HL-60/S4 (cell line): ENCODE results near the gene THSD4.

Source experiments
- in situ Hi-C: fragments of 300-500 bp; cut with MboI; formaldehyde crosslinking; loops from 2 replicates; pipeline ENCODE4 v1.14.3; 2022; ENCODE audit warnings: low sequenced_read_pairs

Gene THSD4

DNA sequence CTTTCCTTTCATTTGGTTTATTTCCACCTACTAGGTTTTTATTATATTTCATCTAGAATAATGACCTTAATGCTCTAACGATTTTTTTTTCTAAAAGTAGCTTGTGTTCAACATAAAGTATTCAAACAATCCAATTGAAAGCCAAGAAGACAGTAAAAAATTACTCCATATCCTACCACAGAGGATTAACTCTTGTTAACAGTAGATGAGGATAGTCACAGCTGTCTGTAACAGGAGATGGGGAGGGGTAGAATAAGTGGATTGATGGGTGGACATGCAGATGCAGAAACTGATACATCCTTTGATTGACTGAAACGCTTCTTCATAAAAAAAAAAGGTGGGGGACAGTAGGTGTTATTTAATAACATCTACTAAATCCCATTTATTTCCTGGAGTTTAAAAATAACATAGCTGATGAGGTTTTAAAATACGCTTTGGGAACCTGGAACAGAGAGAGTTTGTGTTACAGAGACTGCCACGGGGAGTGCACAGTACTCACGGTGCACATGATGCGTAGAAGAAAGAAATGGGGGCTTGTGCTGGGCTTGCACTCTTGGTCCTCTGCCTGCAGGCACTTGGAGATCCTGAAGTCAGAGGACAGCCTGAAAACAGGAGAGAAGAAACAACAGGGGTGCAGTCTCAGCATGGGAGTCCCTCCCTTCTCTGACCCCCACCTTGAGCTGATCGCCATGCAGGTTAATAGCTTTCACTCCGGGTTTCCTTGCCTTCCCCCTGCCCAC, 226.7 kb downstream of the THSD4 start:
- in situ Hi-C loops = no loop called here

DNA sequence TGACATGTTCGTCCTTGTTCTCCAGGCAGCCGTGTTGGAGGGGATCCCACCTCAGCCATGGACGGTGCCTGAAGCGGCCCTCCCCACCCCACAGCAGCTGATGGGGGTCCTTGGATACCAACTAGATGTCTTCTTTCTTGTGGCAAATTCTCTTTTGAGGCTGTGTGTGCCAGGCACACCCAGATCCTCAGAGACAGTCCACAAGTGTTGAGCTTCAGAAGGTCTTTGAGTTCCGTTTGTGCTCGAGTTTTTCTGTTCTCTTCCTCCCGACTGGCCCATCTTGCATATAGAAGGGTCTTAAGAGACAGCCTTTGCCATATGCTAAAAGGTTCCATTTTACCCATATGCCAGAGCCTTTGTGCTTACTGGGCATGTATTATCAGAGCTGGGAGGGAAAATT, 227.4 kb downstream of the THSD4 start:
- in situ Hi-C loops = no loop called here

DNA sequence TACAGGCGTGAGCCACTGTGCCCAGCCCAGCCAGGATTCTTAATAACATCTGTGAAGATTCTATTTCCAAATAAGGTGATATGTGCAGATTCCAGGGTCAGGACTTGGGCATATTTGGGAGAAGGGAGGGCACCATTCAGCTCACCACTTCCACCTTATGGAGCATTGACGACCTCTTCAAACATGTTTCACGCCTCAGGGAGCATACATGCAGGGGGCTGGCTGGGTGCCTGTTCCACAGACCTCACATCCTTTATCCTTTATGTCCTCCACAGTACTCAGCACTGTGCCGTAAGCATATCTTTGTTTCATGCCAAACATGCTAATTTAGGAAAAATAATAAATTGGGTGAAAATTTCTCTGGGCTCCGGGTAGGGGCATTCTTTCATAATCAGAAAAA, 229.0 kb downstream of the THSD4 start:
- in situ Hi-C loops = no loop called here

DNA sequence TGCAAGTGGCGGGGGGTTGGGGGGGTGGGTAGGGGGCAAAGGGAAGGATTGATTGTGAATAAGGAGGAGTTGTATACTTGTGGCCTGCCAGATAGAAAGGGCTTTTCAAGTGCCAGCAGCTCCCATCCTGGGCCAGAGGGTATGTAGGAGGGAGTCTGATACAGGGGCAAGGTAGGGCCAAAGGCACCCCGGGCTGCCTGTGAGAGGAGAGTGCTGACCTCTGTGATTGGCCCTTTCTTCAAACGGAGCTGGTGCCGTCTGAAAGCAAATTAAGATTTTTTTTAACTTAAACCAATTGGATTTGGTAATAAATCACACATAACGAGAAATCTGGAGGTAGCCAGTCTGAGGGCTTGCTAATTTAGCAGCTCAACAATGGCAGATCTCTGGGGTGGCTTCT, 229.9 kb downstream of the THSD4 start:
- in situ Hi-C loops = no loop called here

DNA sequence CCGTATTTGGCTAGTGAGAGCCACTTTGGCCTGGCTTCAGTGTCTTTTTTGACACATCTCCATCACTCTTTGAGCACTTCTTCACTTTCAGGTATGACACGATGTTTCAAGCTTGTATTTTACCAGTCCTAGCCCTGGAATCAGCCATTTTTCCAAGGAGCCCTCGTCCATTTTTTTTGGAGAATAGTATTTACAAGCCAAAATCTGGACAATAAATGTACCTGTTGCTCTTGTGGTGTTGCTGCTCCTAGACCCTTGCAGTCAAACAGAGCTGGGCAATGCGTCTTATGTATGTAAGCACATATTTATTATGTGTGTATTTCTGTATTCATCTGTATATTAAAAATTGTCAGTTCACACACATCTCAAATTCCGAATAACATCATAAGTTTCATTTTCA, 231.2 kb downstream of the THSD4 start:
- in situ Hi-C loops = no loop called here

DNA sequence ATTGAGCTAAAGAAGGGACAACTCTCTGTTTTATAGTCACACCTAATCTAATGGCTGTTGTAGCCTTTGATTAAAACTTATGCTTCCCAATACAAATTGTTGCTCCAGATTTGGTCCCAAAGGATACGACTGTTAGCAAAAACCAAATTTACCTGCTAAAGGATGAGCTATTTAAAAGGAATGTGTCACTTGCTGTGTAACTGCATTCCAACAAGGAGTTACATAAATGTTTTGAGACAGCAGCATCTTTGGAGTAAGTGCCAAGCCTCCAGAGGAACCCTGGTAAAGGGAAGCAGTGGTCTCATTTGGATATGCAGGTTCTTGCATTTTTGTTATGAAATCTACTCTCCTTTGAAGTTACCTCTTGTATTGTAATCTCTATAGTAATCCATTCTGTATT, 233.3 kb downstream of the THSD4 start:
- in situ Hi-C loops = no loop called here

DNA sequence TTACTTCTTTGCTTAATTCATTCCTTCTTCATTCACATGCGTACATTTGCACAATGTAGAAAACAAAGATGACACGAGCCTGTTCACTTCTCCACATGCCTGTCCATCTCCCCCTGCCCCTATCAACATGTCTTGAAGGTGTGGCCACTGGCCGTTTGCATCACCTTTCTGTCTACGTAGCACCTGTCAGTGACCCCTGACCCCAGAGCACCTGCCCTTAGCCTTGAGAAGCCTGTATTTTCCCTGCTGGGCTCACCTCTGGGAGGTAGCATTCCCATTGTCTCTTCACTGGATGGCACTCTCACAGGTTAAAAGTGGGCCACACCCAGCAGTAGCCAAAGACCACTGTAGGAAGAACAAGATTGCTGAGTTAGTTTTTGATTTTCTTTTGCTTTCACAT, 234.1 kb downstream of the THSD4 start:
- in situ Hi-C loops = no loop called here

DNA sequence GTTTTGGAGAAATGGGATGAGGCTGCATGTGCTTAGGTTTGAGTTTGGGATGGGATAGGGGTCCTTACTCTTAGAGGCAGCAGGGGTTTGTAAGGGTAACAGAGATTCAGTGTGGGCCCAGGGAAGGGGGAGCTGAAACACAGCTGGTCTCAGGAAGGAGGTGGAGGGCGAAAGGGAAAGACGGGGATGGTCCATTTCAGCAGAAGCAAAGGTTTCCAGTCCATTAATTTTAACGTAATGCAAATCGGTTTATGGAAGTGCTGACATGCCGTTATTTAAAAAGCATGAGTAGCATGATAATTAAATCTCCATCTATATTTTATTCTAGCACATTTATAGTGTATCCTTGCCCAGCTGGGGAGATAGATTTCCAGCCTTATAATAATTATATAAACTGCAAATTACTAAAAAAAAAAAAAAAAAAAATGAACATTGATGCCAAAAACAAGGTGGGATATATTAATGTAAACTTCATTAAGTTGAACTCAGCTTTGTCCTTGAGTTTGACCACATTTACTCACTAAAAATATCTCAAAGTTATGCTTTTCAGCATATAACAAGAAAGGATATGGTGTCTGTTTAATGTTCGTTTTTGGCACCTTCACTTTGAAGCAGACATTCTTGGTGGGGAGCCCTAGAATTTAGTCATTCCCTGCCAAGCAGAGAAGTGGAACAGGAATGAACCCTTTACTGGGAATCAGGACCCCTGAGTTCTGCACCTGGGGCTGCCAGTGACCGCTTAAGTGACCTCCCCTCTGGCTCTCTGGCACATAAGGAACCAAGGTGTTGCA, 234.7 kb downstream of the THSD4 start:
- in situ Hi-C loops = no loop called here

DNA sequence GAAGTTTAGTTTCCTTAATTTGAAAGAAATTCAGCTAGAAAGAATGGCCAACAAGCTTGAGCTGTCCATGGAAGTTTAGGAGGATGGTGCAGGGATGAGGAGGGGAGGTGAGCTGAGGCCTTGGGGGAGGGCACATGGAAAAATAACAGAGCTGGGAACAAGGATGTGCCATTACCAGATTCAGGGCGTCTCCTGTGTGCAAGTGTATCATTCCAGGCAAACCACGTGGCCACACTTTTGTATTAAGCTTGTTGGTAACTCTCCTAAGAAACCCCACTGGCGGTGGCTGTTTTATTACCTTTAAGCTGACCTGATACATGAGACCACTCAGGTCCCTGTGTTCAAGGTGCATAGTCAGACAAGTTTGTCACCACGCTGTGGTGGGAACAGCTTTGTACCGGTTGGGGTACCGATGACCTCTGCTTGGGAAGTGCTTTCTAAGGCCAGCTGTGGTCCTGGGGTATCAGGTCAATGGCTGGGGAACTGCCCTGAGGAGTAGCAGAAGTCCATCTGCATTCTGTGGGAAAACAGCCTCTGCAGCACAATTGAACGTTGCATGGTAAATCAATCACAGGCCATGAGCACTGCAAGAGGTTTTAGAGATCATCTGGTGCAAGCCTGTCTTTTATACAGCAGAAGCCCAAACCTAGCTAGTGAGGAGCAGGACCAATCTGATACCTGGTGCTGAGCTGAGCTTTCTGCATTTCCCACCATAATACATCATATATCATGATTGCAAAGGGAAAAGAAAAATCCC, 235.5 kb downstream of the THSD4 start:
- in situ Hi-C loops = no loop called here

DNA sequence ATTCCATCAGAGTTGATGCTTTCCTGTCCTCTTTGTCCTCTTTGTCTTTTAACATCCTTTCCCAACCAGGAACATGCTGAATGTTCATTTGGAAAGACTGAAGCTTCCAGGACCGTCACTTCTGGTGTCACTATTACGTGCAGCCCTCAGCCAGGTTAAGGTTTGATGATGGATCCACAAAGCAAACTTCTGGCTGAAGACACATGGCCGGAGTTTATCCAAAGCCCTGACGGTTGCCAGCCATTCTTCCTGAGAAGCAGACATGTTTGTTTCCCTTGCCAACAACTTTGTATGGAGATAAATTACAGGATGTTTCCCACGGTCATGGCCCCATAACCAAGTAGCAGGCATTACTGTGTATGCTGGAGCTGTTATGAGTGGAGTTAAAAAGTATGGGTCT, 236.9 kb downstream of the THSD4 start:
- in situ Hi-C loops = no loop called here

DNA sequence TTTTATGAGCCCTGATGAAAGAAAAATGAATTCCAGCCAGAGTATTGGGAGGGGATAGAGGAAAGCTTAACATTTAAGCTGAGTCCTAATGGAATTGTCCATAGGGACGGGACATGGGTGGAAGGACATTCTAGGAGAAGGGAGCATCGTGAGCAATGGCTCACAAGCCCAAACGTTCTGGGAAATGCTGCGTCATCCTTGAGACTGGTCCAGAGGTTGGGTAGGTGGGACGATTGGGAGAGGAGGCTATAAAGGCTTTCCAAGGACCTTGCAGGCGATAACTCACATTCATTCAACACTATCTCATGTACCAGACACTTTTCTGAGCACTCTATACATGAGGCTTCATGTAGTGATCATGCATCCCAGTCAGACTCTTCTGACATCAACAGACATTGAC, 237.5 kb downstream of the THSD4 start:
- in situ Hi-C loops = no loop called here

DNA sequence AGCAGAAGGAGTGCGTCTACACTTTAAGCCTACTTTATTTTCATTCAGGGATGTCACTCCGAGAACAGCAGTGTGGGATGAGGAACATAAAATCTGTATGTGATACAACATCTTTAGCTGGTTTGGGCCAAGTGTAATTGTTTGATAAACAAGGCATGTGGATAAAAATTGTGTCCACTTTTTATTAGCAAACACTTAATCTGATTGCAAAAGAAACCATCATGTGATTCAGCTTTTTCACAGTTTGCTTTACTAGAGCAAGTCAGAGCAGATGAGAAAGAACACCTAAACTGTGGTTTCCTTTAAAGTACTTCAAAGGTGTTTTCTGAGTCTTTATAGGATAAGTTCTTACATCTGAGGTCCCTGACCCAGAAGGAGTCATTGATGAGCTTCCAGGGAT, 237.9 kb downstream of the THSD4 start:
- in situ Hi-C loops = no loop called here

DNA sequence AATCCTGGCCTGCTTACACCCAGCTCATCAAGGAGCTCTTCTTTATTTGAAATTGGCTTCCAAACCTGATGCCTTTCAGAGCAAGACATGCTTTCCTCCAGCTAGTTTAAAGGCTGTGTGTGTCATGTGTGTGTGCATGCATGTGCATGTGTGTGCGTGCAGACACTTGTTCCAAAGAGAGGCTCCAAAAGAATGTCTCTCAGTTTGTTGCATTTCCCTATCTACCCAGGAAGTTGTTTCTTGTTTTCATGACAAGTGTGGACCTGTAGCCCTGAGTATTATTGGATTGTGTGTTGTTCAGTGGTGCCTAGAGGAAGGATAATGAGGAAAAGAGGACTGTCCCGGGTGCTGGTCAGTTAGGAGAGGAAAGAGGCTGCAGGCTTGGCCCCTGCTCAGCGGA, 240.0 kb downstream of the THSD4 start:
- in situ Hi-C loops = no loop called here

DNA sequence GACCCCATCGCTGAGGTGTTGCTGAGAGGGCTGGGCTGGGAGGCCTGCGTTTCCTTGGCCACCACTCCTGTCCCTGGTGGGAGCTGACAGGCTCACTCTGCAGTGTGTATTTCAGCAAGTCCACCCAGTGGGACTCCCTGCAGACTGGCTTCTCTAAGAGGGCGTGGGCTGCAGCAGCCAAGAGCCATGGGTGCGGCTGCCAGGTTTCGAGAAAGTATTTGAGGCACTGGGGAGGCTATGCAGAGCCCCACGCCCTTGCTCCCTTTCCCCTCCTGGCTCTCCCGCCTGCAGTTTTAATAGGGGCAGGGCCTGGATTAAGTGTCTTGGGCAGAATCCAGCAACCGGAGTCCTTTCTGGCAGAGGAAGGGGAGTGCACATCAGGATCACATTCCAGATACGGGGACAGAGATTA, 242.1 kb downstream of the THSD4 start:
- in situ Hi-C loops = no loop called here

DNA sequence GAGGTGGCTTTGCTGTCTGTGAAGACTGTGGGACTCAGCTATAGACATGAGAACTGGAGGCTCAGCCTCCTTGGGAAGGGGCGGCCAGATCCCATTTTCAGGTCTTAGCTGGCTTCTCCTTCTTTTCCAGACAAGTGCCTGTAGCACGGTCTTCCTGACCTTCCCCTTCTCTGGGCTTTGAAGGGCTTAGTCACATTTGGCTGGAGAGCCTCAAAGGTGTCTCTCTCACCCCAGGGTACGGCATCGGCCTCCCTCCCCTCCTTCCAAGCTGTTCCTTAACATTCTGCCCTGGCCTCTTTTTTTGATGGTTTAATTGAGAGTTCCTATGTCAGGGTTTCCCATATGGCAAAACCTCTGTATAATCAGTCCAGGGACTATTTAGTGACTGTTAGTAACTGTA, 242.7 kb downstream of the THSD4 start:
- in situ Hi-C loops = no loop called here

DNA sequence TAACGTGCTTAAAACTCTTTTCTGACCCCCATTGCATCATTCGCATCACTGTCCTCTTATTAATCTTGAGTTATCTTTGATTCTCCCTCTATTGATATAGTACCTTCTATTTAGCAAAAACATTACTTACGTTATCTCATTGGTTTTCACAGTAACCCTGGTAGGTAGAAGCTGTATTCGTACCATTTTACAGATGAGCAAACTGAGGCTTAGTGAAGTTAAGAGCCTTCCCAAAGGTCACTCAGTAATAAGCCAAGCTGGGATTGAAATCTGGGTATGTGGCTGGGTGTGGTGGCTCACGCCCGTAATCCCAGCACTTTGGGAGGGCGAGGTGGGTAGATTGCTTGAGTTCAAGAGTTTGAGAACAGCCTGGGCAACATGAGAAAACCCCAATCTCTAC, 244.0 kb downstream of the THSD4 start:
- in situ Hi-C loops = no loop called here

DNA sequence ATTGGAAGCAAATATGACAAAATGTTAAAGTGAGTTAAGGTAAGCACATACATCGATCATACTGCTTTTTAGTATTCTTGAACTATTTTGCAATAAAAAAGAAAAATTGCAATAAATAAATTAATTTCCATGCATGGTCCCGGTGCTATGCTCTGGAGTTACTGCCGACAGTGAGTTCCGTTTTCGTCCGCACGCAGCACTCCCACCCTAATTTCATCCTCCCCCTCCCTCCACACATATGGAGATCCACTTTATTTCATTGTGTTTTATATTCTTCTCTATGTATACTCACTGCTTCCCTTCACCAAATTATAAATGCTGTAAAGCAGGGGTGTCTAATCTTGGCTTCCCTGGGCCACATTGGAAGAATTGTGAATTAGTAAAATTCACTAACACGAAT, 247.3 kb downstream of the THSD4 start:
- in situ Hi-C loops = no loop called here

DNA sequence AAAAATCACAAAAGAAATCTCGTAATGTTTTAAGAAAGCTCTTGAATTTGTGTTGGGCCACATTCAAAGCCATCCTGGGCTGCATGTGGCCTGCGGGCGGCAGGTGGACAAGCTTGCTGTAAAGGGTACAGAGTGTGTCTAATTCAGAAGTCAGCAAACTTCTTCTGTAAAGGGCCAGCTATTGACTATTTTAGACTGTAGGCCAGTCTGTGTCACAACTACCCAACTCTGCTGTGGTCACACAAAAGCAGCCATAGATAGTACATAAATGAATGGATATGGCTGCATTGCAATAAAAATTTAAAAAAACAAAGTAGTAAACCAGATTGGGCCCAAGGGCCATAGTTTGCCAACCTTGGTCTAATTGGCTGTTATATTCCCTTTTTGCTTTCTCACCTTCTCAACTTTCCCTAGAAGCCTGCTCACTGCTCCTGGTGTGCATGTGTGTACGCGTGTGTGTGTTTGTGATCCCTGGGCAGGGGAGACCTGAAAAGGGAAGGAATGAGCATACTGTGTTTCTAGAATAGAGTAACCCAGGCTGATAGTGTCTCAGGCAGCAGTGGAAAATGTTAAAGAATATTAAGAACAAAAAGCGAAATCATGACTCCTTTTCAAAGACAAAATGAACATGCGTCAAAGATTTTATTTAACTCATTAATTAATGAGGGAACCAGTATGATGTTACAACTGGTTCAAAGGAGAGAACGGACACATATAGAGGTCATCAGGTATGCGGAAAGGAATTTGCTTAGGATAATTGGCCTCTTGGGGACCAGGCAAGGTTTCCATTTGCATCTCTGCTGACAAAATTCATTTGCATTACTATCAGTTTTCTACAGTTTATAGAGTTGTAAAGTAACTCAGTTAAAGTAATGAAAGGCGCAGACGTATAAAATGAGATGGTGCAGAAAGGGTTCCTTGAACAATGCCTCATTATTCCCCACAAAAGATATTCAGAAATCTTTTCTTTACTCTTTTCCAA, 248.0 kb downstream of the THSD4 start:
- in situ Hi-C loops = no loop called here

DNA sequence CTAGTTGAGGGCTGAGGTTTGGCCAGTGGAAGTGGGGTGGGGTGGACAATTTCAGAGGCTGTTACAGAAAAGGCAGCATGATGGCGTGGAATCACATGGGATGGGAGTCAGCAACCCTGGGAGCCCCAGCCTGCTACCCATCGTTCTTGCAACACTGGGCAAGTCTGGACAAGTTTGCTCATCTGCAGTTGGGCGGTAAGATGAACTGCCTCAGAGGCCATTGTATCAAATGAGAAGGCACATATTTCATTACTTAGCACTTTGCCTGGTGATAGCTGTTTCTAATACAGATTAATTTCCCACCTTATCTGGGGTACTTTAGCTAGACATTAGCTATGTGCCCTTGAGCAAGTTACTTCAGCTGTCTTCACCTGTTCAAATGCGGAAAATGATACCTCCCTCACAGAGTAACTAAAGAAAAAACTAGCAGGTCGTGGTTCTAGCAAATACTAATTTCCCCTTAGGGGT, 248.9 kb downstream of the THSD4 start:
- in situ Hi-C loops = no loop called here

DNA sequence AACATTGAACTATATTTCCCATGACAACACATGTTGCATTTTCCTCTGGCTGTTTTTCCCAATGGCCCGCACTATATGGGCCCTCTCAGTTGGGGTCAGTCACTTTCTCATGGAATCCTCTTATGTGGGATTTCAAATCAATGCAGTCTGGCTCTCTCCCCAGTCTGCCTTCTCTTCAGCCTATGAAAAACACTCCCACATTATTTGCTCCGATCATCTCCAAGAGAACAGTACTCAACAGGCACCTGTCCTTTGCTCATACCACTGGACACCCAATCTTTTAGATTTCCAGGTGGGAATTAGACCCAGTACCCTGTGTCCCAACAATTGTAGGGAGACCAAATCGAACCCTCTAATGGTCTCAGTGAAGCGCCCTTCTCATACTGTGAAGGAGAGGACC, 251.3 kb downstream of the THSD4 start:
- in situ Hi-C loops = no loop called here

DNA sequence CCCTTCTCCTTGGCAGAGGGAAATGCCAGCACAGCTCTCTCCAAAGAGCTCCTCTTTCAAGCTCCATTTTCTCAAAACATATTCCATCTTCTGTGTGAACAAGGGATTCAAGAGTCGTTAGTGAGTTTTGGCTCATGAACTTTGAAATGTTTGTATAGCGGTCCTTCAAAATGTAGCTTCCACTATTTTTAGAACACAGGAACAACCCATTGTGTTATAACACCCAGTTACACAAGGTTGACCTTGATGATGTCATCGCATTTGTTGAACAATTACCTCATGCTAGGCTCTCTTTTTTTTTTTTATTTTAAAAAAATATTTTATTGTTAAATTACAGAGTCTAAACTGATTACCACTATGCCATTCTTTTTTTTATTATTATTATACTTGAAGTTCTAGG, 251.7 kb downstream of the THSD4 start:
- in situ Hi-C loops = no loop called here
